Astrocyte (in vitro differentiated cells and primary cell): Measurements from ENCODE around the gene GBP5. TPM values are rescaled to one million over a fixed set of nuclear protein-coding genes. Genes with fewer than 3 reads are reported as not detected.
A peak's percentile ranks its signal among the peaks of the same experiment; 100 is the strongest.

ENCODE experiments used
- DNase-seq: peaks from one replicate; pipeline ENCODE4 v3.0.0-alpha.2; 2010; ENCODE audit warnings: low read depth
- FAIRE-seq: peaks from 2 replicates; lab custom pipeline; 2011; peaks lifted over from hg19 to GRCh38; lab: Jason Lieb, UNC
- H2AFZ ChIP-seq: 2 replicates; pipeline ENCODE4 v1.6.0; 2012; ENCODE audit warnings: low read depth, low read length, inconsistent platforms
- H3K27ac ChIP-seq: 2 replicates; pipeline ENCODE4 v1.5.1; 2011; ENCODE audit warnings: low read depth, low read length, inconsistent platforms
- H3K27me3 ChIP-seq: 2 replicates; pipeline ENCODE4 v1.6.0; 2011; ENCODE audit warnings: low read length, inconsistent platforms; ENCODE audit not compliant: insufficient read depth
- H3K36me3 ChIP-seq: 2 replicates; pipeline ENCODE4 v1.5.1; 2011; ENCODE audit warnings: low read length, inconsistent platforms; ENCODE audit not compliant: insufficient read depth
- H3K4me1 ChIP-seq: 2 replicates; pipeline ENCODE4 v1.5.1; 2011; ENCODE audit warnings: low read length, inconsistent platforms; ENCODE audit not compliant: insufficient read depth
- H3K4me2 ChIP-seq: 2 replicates; pipeline ENCODE4 v1.6.0; 2012; ENCODE audit warnings: low read length, inconsistent platforms
- H3K4me3 ChIP-seq: 2 replicates; pipeline ENCODE4 v1.5.1; 2011; ENCODE audit warnings: low read depth, mild to moderate bottlenecking, low read length, inconsistent platforms; ENCODE audit not compliant: insufficient read depth
- H3K79me2 ChIP-seq: 2 replicates; pipeline ENCODE4 v1.6.0; 2012; ENCODE audit warnings: mild to moderate bottlenecking, low read length, inconsistent platforms; ENCODE audit not compliant: insufficient read depth
- H3K9ac ChIP-seq: 2 replicates; pipeline ENCODE4 v1.6.0; 2012; ENCODE audit warnings: mild to moderate bottlenecking, low read length, inconsistent platforms
- H3K9me3 ChIP-seq: 2 replicates; pipeline ENCODE4 v1.5.1; 2012; ENCODE audit warnings: low read depth, mild to moderate bottlenecking, low read length, inconsistent platforms; ENCODE audit not compliant: insufficient read depth
- H4K20me1 ChIP-seq: 2 replicates; pipeline ENCODE4 v1.6.0; 2012; ENCODE audit warnings: low read length, inconsistent platforms; ENCODE audit not compliant: insufficient read depth
- H3K27ac Mint-ChIP-seq: one replicate; pipeline ENCODE4 v1.8.0; 2021; ENCODE audit warnings: mild to moderate bottlenecking, mixed read lengths; ENCODE audit not compliant: unreplicated experiment
- H3K27me3 Mint-ChIP-seq: one replicate; pipeline ENCODE4 v1.8.0; 2021; ENCODE audit warnings: low read depth, mixed read lengths; ENCODE audit not compliant: unreplicated experiment
- H3K36me3 Mint-ChIP-seq: one replicate; pipeline ENCODE4 v1.8.0; 2021; ENCODE audit warnings: low read depth, mixed read lengths; ENCODE audit not compliant: unreplicated experiment
- H3K4me1 Mint-ChIP-seq: one replicate; pipeline ENCODE4 v1.8.0; 2021; ENCODE audit warnings: low read depth, mixed read lengths; ENCODE audit not compliant: unreplicated experiment
- H3K4me3 Mint-ChIP-seq: one replicate; pipeline ENCODE4 v1.8.0; 2021; ENCODE audit warnings: mild to moderate bottlenecking, moderate library complexity, mixed read lengths; ENCODE audit not compliant: unreplicated experiment
- H3K9me3 Mint-ChIP-seq: one replicate; pipeline ENCODE4 v1.8.0; 2021; ENCODE audit warnings: mild to moderate bottlenecking, mixed read lengths; ENCODE audit not compliant: unreplicated experiment
- CTCF ChIP-seq: IDR thresholded peaks from 2 replicates; pipeline ENCODE4 v1.5.1; 2011; ENCODE audit warnings: low read depth, mild to moderate bottlenecking, inconsistent platforms, low read length, moderate library complexity; ENCODE audit not compliant: insufficient read depth
- EZH2 ChIP-seq: IDR thresholded peaks from 2 replicates; pipeline ENCODE4 v1.6.1; 2012; ENCODE audit warnings: mild to moderate bottlenecking, low read length, inconsistent platforms; ENCODE audit not compliant: insufficient read depth
- total RNA-seq: library from RNA; stranded (reverse); gene quantifications from 2 replicates; pipeline ENCODE4 v1.2.1, GENCODE V29; 2021

Gene GBP5
- total RNA-seq, 1 donor from 2014 or later: 0.79 TPM

GRCh38 chr1:89254658-89255287 is 17.9 kb downstream of the GBP5 start:
- no peak for DNase-seq
- Histone ChIP-seq H3K9me3 (no peaks in the 10 kb centered on the region), H4K20me1 (no peaks in the 10 kb centered on the region), H3K36me3 (no peaks in the 10 kb centered on the region), H3K4me3 (no peak overlapping the region), H3K9ac (no peak overlapping the region), H3K27me3 (no peaks in the 10 kb centered on the region), H3K27ac (no peak overlapping the region), H3K4me2 (no peak overlapping the region), H2AFZ (no peak overlapping the region), H3K4me1 (no peaks in the 10 kb centered on the region), H3K79me2 (no peaks in the 10 kb centered on the region)
- TF ChIP-seq EZH2: no peak
- TF ChIP-seq CTCF: no peak
- Mint-ChIP-seq H3K27me3 (no peaks in the 10 kb centered on the region), H3K9me3 (no peaks in the 10 kb centered on the region), H3K36me3 (no peaks in the 10 kb centered on the region), H3K4me3 (no peak overlapping the region), H3K4me1 (no peaks in the 10 kb centered on the region), H3K27ac (no peak overlapping the region)
- peak; percentile 34 for FAIRE-seq

- no peaks in the 10 kb centered on the region for H3K4me1 Mint-ChIP-seq
- FAIRE-seq: no peak
- Histone ChIP-seq H3K27ac (no peak overlapping the region), H3K79me2 (no peaks in the 10 kb centered on the region), H3K4me2 (no peak overlapping the region), H3K4me1 (no peaks in the 10 kb centered on the region), H2AFZ (no peak overlapping the region), H3K27me3 (no peaks in the 10 kb centered on the region), H3K9ac (no peak overlapping the region), H3K4me3 (no peak overlapping the region), H3K9me3 (no peaks in the 10 kb centered on the region), H3K36me3 (no peaks in the 10 kb centered on the region), H4K20me1 (no peaks in the 10 kb centered on the region)
- no peak overlapping the region for H3K27ac Mint-ChIP-seq
- H3K27me3 Mint-ChIP-seq: no peaks in the 10 kb centered on the region
- DNase-seq: no peak
- TF ChIP-seq CTCF (no peak), EZH2 (no peak)
- peaks cover 2% of the 10 kb centered on the region for H3K9me3 Mint-ChIP-seq
- H3K36me3 Mint-ChIP-seq: no peaks in the 10 kb centered on the region
- no peak overlapping the region for H3K4me3 Mint-ChIP-seq
Observed at GRCh38 chr1:89243046-89243445, 29.6 kb downstream of the GBP5 start.

Other genes starting within 250 kb of the GBP5 start
- gene GBP3, start 250.0 kb downstream of the GBP5 start, total RNA-seq: 30.3 and 34.9 TPM in 2 replicates
- 62.5 and 79.6 TPM in 2 replicates for gene GBP1, start 207.7 kb downstream of the GBP5 start, total RNA-seq
- gene GBP2, start 146.7 kb downstream of the GBP5 start, total RNA-seq: 4.6 and 6.3 TPM in 2 replicates
- gene GBP7, start 96.9 kb downstream of the GBP5 start, total RNA-seq: not detected in 2 replicates
- 0.32 and 0.34 TPM in 2 replicates for gene GBP4, start 73.9 kb downstream of the GBP5 start, total RNA-seq
- 0.07 TPM in 1 of 2 replicates, not detected in the other for gene GBP6, start 91.2 kb upstream of the GBP5 start, total RNA-seq